ENCODE measurements around the gene CD274. TPM values are rescaled to one million over a fixed set of nuclear protein-coding genes. Genes with fewer than 3 reads are reported as not detected.

CD274 gene
- total RNA-seq, 4 donors from 2014 or later = 0.80 to 2.9 (median 1.2) TPM; not detected in 1

DNA sequence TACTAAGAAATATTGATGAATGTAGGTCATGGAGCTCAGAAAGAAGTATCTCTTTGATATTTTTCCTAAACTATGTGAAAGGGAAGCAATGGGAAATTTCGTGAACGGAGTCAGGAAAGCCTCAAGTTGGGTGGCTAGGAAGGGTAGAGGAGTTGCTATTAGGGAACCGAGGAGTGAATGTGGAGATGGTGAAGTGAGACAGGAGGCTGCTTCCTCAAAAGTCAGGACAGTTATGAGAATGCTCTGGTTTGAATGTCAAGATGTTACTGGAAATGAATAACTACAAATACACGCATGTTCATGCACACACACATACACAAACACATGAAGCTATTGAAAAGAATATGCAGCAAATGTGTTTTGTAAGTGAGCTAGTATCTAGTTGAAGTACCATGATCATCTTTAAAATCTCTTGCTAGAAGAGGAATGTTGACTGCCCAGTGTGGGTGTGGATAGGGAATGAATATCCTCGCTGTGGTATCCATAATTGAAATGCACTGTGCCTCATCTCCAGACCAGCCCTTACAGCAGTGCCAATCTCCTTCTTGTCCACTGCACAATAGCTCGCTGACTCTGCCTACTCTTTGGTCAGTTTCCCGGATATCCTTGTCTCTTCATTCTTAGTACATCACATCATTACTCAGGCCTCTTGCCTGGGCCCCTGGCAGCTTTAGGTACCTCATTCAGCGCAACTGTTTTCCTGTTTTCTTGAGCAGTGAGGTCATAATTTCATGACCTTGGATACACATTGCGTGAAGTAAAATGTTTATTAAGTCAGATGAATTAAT is 38.1 kb downstream of the CD274 start:
- H3K27ac ChIP-seq = no peak overlapping the region

DNA sequence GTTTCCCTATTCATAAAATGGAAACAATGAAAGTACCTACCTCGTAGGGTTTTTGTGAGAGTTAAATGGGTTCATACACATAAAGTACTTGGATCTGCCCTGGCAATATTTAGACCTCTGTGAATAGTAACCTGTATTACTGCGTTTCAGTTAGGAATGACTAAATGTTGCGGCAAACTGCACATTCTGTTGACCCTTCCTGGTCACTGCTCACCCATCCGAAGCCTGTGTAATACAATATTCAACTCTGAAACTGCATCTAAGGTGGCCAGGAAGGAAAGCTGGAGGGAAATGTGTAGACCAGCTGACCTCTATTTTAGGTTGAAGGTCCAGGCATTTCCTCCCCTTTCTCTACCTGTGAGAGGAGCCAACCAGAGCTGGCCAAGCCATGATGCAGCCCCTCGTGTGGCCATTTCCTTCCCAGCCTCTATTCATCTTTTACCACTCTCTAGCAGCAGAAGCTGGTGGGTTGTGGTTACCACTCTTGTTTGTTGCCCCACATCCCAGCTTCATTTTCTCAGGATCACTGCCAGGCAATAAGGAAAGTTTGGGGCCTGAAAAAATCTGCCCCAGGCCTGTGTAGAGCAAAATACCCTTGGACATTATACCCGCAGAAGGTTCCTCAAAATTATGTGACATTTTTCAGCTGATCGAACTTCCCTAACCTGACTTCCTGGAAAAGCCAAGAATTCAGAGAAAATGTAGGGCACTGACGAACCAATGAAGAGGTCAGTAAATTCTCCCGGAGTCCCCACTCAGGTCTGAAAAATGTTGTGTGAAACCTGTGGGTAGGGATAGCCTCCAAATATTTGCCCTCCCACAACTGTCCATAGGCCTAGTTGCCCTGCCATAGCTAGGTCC is 39.5 kb downstream of the CD274 start:
- Histone ChIP-seq H3K36me3 (no peaks in the 10 kb centered on the region), H3K9me3 (no peaks in the 10 kb centered on the region), H3K27ac (no peak overlapping the region), H3K4me3 (no peak overlapping the region), H3K27me3 (no peaks in the 10 kb centered on the region), H3K4me1 (no peaks in the 10 kb centered on the region)
- TF ChIP-seq, protein P1, sequence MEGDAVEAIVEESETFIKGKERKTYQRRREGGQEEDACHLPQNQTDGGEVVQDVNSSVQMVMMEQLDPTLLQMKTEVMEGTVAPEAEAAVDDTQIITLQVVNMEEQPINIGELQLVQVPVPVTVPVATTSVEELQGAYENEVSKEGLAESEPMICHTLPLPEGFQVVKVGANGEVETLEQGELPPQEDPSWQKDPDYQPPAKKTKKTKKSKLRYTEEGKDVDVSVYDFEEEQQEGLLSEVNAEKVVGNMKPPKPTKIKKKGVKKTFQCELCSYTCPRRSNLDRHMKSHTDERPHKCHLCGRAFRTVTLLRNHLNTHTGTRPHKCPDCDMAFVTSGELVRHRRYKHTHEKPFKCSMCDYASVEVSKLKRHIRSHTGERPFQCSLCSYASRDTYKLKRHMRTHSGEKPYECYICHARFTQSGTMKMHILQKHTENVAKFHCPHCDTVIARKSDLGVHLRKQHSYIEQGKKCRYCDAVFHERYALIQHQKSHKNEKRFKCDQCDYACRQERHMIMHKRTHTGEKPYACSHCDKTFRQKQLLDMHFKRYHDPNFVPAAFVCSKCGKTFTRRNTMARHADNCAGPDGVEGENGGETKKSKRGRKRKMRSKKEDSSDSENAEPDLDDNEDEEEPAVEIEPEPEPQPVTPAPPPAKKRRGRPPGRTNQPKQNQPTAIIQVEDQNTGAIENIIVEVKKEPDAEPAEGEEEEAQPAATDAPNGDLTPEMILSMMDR (IDR thresholded peaks at IDR 0.05) = no peak
- intact Hi-C loops (cut with DNase I; ENCODE audit: low total_unique reads) = loop anchor here (5.0 kb wide), 1 partner anchor 443 kb away; no protein-coding TSS in a partner anchor
- DNase-seq = no peak
- in situ Hi-C loops (cut with MboI; ENCODE audit: low pct_ligation_motif_present in 1 of 4, low pct_unique_long_range_greater_than_20kb in 1 of 4, low sequenced_read_pairs in 3 of 4) = no loop called here
- 84 to 93% methylated on average over 7 to 9 of the region's 9 CpGs for WGBS, 2 donors (ENCODE audit: low coverage in 1 of 2)

More for the DNA sequence above, 38.1 kb downstream of the CD274 start:
- Histone ChIP-seq H3K27me3 (no peaks in the 10 kb centered on the region), H3K36me3 (no peaks in the 10 kb centered on the region), H3K9me3 (no peaks in the 10 kb centered on the region), H3K4me3 (no peak overlapping the region), H3K4me1 (no peaks in the 10 kb centered on the region)
- no peak for DNase-seq
- WGBS, 2 donors (ENCODE audit: low coverage in 1 of 2) = 79 to 84% methylated on average over 8 to 9 of the region's 9 CpGs
- intact Hi-C loops (cut with DNase I; ENCODE audit: low total_unique reads) = no loop called here
- TF ChIP-seq POLR2AphosphoS5 (IDR thresholded peaks at IDR 0.05) (no peak), POLR2A (IDR thresholded peaks at IDR 0.05) (no peak), EP300 (IDR thresholded peaks at IDR 0.05; ENCODE audit: low read depth) (no peak)
- TF ChIP-seq, protein P1 (IDR thresholded peaks at IDR 0.05) = no peak
- in situ Hi-C loops (cut with MboI; ENCODE audit: low pct_ligation_motif_present in 1 of 4, low pct_unique_long_range_greater_than_20kb in 1 of 4, low sequenced_read_pairs in 3 of 4) = no loop called here

DNA sequence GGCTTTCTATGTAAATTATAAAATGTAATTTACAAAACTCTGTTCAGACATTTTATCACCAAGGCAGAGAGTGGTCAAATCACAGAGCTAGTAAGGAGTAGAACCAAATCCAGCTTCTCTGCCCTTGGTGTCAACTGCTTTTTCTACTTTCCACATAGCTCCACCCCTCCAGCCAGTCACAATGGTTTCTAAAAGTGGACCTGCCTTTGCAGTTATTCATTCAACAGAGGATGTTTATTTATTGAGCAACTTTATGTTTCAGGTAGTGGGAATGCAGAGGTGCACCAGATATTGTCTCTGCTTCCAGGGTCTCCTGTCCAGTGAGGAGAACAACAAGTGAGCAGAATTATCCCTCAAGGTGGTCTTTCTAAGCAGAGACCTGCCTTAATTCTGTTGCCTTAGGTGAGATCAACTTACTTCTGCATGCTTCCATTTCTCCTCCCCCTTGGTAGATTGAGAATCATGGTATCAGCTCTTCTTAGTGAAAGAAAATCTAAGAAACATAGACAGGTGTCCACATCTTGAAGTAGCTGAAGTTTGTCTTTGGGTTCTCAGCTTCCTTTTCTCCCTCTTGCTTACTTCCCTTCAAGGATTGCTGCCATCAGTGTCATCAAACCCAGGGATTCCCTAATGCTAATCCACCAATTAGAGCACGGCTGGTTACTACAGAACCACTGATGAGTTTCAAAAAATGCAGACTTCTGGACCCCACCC is 42.8 kb downstream of the CD274 start:
- Histone ChIP-seq H3K4me3 (no peak overlapping the region), H3K27ac (no peak overlapping the region), H3K36me3 (no peaks in the 10 kb centered on the region), H3K9me3 (no peaks in the 10 kb centered on the region), H3K27me3 (no peaks in the 10 kb centered on the region), H3K4me1 (no peaks in the 10 kb centered on the region)
- 72 to 83% methylated on average over 1 of the region's 1 CpG for WGBS, 2 donors (ENCODE audit: low coverage in 1 of 2)
- intact Hi-C loops (cut with DNase I; ENCODE audit: low total_unique reads) = loop anchor here (5.0 kb wide), 1 partner anchor 446 kb away; no protein-coding TSS in a partner anchor
- no peak for DNase-seq
- in situ Hi-C loops (cut with MboI; ENCODE audit: low pct_ligation_motif_present in 1 of 4, low pct_unique_long_range_greater_than_20kb in 1 of 4, low sequenced_read_pairs in 3 of 4) = no loop called here
- TF ChIP-seq EP300 (IDR thresholded peaks at IDR 0.05; ENCODE audit: low read depth) (no peak), POLR2AphosphoS5 (IDR thresholded peaks at IDR 0.05) (no peak), POLR2A (IDR thresholded peaks at IDR 0.05) (no peak)
- TF ChIP-seq, protein P1 (IDR thresholded peaks at IDR 0.05) = no peak

All from transverse colon (tissue), 4 donors.